KOPT-K1 (cell line): Measurements from ENCODE around the gene STUM.

Experiments used
- H3K27ac ChIP-seq: fragments of 200-600 bp; sonication (generic); 2 replicates; pipeline ENCODE4 v1.5.1; 2016; ENCODE audit warnings: antibody characterized with exemption, mild to moderate bottlenecking, low read depth, low read length; ENCODE audit not compliant: poor library complexity, severe bottlenecking
- H3K36me3 ChIP-seq: fragments of 200-600 bp; sonication (generic); 2 replicates; pipeline ENCODE4 v1.5.1; 2017; ENCODE audit warnings: antibody characterized with exemption, mild to moderate bottlenecking, low read length, moderate library complexity; ENCODE audit not compliant: insufficient read depth
- H3K9me3 ChIP-seq: fragments of 200-600 bp; sonication (generic); 2 replicates; pipeline ENCODE4 v1.5.1; 2017; ENCODE audit warnings: antibody characterized with exemption, low read length, mild to moderate bottlenecking; ENCODE audit not compliant: insufficient read depth, poor library complexity, severe bottlenecking

STUM gene

DNA sequence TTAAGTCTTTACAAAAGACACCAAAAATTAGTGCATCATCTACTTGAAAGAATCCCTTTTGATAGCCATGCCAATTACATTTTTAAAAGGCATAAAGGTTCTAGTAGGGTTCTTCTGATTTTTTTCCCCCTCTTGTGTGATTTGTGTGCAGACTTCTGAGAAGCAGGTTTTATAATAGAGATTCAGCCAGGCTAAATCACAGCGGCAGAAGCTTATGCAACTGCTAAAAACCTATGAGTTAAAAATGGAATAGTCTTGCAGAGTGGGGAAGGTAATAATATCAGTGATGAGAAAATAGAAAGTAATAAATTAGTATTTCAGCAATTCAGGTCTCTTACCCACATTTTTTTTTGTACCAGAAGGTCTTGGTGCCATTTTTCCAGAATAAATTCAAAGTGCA is 17.7 kb downstream of the STUM start:
- Histone ChIP-seq H3K9me3 (no peaks in the 10 kb centered on the region), H3K27ac (no peak overlapping the region), H3K36me3 (no peaks in the 10 kb centered on the region)

DNA sequence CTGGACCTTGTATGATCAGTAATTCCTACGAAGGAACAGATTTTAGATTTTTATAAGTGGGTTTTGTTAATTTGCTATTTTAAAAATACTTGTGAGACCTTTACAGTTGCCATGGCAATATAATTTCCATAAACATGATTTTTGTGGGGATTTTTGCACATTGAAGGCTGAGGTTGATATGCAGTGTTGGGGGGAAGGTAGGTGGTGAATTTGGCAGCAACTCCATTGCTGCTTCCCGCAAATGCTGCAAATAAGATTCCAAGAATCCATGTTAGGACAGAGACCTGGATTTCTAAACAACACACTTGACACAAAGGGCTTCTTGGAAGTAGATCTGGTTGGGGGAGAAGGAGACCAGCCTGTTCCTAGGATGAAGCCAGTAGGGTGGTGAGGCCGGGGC is 18.2 kb downstream of the STUM start:
- Histone ChIP-seq H3K27ac (no peak overlapping the region), H3K36me3 (no peaks in the 10 kb centered on the region), H3K9me3 (no peaks in the 10 kb centered on the region)

DNA sequence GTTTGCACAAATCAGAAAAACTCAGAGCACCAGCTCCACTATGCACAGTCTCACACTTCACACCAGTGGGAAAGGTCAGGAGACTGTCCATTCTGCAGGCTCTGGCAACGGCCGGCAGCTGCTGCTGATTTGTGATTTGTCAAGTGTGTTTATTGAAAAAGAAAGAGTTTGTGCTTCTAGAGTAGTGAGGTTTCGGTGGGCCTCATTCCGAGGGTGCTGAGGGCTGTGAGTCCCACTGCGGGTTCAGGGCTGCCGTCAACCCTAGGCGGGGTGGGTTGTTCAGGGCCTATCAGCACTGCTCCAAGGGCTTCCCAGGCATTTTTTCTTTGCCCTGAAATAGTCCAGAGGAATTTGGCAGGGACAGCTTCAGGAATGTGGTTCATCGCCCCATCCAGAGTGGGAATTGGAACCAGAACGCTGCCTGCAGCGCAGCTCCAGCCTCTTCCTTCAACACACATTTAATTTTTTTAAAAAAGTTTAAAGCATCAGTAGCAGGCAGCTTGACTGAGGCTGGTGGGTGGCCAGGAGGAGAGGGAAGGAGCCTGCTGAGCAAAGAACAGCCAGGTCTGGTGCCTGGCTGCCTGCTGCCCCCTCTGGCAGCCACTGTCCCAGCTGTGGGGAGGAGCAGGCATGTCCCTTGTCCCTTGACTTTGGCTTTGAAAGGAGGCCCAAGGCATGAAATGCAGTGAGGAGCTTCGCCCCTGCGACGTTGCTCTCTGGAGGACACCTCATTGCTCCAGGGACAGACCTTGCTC is 19.7 kb downstream of the STUM start:
- Histone ChIP-seq H3K9me3 (no peaks in the 10 kb centered on the region), H3K27ac (no peak overlapping the region), H3K36me3 (no peaks in the 10 kb centered on the region)

DNA sequence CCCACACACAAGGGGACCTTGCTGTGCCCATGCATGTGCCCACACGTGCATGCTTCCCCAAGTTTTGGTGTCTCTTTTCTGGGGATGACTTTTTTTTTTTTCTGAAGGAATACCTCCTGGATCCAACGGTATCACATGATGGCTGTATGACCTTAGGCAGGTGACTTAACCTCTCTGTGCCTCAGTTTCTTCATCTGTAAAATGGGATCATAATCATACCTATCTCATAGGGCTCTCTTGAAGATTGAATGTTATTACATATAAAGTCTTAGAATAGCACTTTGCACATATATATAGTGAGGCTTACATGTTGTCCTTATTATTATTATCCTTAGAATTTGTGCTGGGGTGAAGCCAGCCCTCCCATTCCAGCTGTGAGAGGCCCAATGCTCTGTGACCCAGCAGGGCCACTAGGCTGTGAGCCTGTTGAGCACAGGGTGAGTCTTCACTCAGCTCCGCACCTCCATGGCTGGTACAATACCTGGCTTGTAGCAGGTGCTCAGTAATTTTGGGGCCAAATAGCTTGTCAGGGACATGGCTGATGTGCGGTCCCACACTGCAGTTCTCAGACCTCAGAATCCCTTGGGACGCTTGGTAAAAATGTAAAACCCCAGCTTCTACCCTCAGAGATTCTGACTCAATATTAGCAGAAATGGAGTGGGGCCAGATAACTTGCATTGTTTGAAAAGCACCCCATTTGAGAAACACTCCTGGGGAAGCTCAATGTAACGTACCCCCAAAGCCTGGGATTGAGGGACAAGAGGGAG is 20.6 kb downstream of the STUM start:
- no peaks in the 10 kb centered on the region for H3K36me3 ChIP-seq
- H3K9me3 ChIP-seq, result no peaks in the 10 kb centered on the region
- no peak overlapping the region for H3K27ac ChIP-seq

DNA sequence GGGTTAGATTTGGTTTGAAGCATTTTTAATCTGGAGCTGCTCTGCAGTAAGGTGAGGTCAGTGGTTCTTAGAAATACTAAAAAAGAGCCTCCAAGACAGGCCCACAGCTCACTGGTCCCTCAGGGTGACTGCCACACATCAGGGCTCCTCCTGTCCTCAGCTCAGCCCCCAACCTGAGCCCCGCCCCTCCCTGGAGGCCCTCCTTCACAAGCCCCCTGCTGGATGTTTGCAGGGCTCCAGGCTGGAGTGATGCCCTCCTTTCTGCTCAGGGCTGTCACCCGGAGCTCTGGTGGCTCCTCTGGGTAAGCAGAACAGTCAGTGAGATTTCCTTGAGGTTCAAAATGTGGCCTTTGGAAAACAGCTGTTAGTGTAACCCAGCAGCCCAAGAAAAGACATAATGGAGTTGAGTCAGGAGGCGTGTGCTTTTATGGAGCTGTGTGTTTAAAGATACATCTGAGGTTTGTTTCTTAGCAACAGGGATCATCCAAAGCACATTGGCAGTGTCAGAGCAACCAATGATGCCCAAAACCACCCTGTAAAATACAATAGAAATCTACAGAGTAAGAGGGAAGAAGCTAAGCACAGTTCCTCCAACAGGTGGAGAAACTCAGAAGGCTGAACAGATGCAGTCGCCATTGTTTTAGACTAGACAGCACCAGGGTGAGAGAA is 21.4 kb downstream of the STUM start:
- H3K9me3 ChIP-seq, result no peaks in the 10 kb centered on the region
- no peaks in the 10 kb centered on the region for H3K36me3 ChIP-seq
- H3K27ac ChIP-seq, result no peak overlapping the region

DNA sequence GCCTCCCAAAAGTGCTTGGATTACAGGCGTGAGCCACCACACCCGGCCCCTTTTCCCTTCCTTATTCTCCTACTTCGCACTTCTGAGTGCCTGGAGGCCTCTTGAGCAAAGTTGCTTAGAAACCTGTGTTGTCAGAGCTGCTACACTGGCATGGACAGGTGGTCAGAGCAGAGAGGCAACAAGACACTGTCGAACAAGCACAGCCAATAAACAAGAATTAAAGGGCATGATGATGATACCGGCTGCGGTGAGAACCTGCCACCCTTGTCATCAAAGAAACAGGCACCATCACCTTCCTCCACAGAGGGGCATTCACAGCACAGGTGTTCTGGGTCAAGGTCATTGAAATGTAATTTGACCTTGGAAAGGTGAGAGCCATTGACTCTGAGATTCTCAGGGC is 23.3 kb downstream of the STUM start:
- H3K9me3 ChIP-seq, result no peaks in the 10 kb centered on the region
- H3K36me3 ChIP-seq, result no peaks in the 10 kb centered on the region

DNA sequence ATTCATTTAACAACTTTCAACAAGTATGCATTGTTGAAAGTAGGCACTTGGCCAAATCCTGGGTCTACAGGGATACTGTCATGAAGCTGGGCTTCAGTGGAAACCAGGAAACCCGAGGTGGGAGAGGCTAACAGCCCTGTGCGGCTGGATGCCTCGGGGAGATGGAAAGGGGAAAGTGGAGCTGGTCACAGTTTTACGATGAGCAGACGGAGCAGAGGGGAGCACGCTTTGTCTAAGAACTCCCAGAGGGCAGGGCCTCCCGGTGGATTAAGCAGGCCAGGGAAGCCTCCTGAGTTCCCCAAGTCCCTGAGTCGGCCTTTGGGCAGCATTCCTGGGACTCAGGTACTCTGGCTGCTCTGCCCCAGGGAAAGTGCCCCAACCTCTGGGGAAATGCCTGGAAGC is 23.8 kb downstream of the STUM start:
- H3K27ac ChIP-seq, result no peak overlapping the region
- H3K36me3 ChIP-seq, result no peaks in the 10 kb centered on the region
- no peaks in the 10 kb centered on the region for H3K9me3 ChIP-seq

More for the DNA sequence above, 23.3 kb downstream of the STUM start:
- H3K27ac ChIP-seq, result no peak overlapping the region

DNA sequence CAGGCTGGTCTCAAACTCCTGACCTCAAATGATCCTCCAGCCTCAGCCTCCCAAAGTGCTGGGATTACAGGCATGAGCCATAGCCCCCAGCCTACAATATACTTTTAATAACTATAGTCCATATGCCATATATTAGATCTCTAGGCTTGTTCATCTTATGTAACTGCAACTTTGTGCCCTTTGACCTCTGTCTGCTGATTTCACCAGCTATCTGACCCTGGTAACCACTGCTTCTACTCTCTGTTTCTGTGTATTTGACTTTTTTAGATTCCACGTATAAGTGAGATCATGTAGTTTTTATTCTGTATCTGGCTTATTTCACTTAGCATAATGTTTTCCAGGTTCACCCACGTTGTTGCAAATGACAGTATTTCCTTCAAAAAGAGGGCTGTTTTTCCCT is 25.5 kb downstream of the STUM start:
- no peak overlapping the region for H3K27ac ChIP-seq
- H3K36me3 ChIP-seq, result no peaks in the 10 kb centered on the region
- H3K9me3 ChIP-seq, result no peaks in the 10 kb centered on the region

DNA sequence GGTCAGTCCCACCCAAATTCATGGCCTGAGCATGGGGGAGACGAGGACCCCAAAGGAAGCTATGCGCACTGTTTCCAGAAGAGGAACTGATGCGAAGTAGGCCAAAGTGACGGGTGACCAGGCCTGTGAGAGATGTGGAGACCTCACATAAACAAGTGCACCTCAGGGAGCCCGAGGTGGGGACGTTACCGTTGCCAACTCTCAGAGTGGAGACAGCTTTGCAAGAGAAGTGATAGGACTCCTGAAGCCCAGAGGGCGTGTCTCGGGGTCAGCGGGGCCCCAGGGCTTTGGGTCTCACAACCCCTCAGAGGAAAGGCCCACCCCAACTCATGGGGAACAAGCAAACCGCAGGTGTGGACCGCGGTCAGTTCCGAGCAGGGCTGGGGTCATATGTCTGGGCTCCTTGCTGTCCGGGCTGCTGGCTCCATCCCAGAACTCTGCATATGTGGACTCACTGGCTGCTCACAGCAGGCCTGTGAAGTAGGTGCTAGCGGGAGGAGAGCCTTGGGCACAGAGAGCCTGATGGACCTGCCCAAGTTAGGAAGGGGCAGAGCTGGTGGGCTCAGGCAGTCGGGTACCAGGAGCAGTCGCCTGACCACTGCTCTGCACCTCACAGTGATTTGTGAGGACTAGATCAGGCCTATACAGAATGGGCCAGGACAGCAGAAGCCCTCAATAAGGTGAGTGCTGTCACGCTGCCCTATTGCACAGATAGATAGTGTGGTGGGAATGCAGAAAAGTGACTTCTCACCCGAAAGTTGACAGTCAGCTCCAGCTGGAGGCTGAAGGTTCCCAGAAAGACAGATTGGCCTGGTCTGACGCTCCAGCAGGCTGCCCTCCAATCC is 26.2 kb downstream of the STUM start:
- Histone ChIP-seq H3K36me3 (no peaks in the 10 kb centered on the region), H3K9me3 (no peaks in the 10 kb centered on the region), H3K27ac (no peak overlapping the region)

DNA sequence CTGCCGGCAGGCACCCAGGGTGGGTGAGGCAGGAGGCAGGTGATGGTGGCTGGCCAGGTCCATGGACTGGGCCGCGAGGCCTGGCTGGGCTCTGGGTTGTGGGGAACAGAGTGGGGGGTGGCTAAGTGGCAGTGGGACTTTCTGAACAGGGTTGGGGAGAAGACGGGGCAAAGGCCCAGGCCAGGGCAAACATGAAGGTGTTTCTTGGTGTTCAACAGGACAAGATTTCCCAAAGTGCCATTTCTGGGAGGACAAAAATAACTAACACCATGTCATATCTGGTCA is 26.8 kb downstream of the STUM start:
- Histone ChIP-seq H3K36me3 (no peaks in the 10 kb centered on the region), H3K9me3 (no peaks in the 10 kb centered on the region), H3K27ac (no peak overlapping the region)

DNA sequence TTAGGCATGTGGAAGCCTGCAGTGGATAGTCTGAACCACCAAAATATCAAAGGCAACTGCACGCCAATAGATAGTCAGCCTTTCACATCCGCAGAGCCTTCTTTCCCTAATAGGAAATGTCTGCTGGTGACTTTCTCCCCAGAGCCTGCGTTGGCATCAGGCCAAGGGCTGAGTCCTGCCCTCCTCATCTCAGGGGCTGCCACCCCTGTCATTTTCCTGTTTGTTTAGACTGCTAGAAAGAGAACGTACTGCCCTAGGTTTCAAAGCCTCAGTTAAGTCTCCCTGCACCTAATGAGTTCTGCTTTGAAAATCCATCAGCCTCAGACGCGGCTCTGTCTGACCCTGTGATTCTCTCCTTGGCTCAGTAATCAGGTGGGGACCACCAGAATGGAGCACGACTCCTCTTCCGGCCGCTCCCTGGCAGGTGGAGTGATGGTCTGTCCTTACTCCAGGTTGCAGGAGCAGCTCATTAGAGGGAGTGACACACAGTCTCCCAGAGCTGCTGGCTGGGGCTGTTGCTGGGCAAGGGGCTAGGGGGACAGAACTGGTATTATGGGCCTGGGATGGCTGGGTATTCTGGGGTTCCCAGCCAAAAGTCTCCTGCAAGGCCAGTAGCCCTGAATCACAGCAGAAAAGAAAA is 27.3 kb downstream of the STUM start:
- Histone ChIP-seq H3K36me3 (no peaks in the 10 kb centered on the region), H3K27ac (no peak overlapping the region), H3K9me3 (no peaks in the 10 kb centered on the region)

DNA sequence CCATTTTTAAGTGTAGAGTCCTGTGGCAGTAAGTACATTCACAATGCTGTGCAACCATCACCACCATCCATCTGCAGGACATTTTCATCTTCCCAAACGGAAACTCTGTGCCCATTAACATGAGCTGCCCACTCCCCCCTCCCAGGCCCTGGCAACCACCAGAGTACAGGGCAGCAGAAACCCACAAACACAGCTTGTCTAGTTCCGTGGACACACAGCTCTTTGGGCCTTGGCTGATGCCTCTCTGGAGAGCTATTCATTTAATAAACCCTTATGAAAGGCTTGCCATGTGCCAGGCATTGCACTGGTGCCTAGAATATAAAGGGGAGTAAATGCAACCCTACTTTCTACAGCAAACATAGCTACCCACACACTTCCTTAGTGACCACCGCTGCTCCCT is 28.0 kb downstream of the STUM start:
- no peak overlapping the region for H3K27ac ChIP-seq
- H3K36me3 ChIP-seq, result no peaks in the 10 kb centered on the region
- H3K9me3 ChIP-seq, result no peaks in the 10 kb centered on the region

DNA sequence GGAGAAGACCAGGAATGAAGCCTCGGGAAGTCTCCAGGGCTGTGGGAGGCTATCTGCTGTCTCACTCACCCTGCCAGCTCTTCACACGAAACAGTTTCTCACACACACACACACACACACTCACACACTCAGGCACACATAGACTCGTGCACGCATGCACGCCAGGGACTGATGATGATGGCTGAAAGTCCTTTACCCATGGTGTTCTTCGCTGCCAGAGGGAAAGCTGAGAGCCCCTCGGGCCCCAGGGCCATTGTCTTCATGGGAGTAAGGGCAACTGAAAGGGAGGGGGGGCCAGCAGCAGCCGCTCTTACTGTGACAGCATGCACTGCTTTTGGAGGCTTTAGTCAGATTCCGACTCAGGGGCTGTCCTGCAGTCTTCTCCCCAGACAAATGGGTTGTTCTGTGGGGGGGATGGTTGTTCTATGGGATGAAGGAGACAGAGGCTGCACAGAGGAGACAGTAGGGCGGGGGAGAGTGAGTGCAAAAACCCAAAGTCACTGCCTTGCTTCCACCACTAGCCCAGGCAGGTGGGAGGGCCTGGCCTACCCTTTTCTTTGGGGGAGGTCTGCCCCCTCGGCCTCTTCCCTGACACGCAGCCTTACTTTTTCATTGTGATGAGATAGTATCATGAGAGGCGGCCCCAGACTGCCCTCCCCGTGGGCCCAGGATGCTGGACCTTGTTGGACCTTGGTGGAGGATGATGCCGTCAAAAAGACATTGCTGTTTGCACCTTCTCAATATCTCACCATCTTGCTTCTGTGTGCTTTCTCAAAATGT is 29.0 kb downstream of the STUM start:
- Histone ChIP-seq H3K27ac (no peak overlapping the region), H3K36me3 (no peaks in the 10 kb centered on the region), H3K9me3 (no peaks in the 10 kb centered on the region)

DNA sequence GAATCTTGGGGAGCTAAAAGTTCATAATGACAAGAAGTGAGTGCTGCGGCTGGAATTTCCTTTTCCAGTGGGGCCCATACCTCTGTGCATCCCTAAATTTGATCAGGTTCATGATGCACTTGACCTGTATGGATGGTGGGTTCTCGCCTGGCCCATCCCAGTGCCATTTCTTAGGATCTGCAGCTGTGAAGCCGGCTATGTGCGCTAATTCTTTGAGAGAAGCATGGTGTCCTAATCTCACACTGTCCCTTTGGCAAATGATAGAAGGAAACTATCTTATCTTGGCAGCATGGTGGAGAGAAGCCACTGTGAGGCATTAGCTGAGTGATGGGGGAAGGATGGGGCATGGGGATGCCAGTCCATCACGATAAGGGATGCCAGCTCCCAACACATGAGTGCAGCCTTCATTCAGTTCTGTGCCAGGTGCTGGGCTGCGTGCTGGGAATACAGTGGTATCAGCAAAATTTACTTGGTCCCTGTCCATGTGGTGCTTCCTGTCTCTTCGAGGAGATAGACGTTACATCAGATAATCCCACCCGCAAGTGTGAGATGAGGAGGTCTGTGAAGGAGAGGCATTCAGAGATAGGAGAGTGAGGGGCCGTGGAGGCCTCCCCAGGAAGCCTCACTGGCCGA is 30.5 kb downstream of the STUM start:
- Histone ChIP-seq H3K9me3 (no peaks in the 10 kb centered on the region), H3K27ac (no peak overlapping the region), H3K36me3 (no peaks in the 10 kb centered on the region)
